Activated T-helper 1 cell treated with anti-CD3 and anti-CD28 coated beads, Interleukin-2, amount 50 U/mL, for 16 hours (primary cell): ENCODE data around the gene DCAF8.
"Not testable (repeated sequence)": the region's sequence is repeated elsewhere in the genome, so short reads cannot be mapped to it uniquely, and the experiment has no call there.

ENCODE experiments used
- DNase-seq, 2 donors: peaks; one replicate each; pipeline ENCODE4 v3.0.0-alpha.2; 2020; ENCODE audit warnings: low read depth in 1 of 2, low spot score in 1 of 2

Gene DCAF8

DNA sequence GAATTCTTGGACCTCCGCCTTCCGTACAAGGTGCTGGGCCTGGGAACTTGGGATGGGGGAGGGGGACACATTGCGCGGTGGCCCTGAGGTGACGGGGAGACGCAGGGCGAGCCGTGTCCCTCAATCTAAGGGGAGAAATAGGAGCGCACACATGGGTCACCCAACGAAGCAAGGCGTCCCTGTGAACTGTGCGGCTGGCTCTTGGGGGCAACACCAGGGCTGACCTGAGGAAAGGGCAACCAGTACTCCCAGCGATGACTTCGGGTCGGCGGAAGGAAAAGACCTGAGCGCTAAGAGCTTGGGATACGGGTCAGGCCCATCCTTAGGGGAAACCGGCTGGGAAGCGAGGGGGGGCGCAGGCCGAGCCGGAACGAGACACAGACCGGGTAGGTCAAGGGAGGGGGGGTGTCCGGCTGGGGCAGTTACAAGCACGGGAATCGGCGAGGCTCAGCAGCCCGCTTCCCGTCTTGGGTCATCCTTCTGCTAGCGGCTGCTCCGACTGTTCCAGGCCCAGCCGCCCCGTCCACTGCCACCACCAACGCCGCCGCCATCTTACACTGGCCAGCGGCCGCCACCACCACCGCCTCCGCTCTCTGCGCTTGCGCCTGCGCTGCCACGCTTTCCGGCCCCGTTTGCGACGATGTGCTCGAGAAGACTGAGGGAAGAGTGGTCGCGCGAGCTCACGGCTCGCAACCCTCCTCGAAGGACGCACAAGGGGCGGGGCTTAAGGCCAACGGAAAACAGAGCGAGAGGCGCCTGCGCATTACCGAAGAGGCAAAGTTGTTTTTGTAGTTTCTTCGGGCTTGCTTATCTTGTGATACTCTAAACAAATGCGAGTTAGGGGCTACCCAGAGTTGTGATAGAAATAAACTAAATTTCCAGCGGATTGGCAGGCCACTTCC lies at the start of gene DCAF8:
Gene DCAF8, minus strand, starts transcription at position 657 of the 902 bp plus-strand sequence. CDS start 18,541 bp downstream, outside the sequence.
- DNase-seq: peak; percentile 94 to 96

DNA sequence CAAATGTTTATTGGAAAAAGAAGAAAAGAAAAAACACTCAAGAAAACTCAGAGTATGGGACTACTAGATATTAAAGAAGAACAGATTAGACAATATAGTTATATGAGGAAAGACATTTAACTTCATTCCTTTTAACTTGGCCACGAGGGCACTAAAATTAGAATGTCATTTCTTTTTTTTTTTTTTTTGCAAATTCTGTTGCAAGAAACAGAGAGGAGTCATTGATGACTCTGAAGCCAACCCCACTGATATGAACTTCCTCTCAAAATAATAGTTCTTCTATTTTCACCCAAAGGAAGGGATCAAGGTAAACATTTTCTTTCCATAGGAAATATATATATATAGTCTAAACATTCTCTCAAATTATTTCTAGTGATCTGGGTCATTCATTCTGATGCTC lies 47.2 kb upstream of the DCAF8 start:
- no peak for DNase-seq

DNA sequence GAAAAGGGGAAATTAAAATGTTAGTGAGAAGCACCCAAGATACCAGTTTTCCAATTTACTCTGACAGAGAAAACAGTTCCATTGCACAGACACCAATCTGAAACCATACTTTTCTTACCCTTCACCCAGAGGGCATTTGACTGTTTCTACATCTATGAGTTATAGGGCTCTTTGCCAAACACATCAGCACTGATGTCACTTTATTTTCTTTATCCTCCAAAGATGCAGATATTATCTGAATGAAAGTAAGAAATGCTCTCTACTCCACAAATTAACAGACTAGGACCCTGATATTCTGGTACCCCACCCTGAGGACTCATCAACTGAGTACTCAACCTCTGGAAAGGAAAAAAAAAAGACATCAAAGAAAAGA lies 46.8 kb upstream of the DCAF8 start:
- DNase-seq: no peak

DNA sequence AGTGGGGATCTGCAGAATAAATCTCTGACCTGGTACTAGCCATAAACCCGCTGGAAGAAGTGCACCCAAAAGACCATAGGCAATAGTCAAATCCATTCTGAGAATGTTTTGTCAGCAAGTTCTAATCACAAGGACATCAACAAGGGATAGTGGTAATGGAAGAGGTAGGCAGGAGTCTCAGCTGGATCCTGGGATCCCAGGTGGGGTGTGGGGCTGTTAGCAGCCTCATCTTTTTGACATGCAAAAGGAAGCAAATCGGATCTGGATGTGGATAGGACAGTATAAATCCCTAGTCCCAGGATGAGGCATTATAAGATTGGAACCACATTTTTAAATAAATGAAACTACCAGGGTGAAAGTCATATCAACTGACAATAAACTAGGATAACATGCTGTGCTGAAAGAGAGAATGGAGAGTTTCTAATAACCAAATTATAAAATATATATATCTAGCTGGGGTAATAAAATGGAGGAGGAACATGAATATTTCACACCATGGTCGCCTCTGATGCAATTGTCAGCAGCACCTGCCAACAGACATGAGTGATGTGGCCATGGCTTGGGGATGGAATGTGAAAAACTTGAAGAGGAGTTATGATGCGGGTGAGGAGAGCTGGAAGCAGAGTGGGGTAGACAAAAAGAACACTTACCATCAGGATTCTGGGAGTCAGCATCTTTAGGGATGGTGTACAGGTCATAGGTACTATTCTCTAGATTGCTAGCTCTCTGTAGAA lies 46.3 kb upstream of the DCAF8 start:
- DNase-seq: no peak

DNA sequence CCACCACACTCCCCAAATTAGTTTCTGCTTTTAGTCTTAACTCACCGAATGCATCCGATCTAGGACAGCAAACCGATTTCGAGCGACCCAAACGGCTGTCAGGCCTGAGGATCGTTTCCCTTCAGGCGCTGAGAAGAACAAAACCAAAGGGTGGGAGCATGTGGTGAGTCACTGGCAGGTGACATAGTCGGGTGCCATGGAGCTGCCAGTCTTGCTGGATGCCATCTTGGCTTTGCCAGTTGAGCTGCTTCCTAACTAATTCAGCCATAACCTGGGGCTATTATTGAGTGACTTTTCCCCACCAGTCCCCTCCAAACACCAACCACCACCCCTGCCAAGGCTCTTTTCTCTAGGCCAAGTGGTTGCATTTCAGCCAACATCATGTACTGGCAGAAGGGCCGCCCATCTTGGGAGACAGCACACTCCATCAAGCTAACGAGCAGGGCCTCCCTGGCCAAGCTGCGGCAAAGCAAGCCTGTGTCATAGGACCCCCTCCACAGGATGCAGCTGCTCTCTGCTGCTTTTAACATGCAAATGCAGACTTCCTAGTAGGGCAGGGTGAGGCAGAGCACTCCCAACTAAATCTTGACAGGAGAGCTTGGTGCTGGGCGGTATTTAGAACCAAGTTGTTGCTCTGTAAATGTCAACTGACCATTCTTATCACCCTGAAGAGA lies 44.9 kb upstream of the DCAF8 start:
- no peak for DNase-seq

DNA sequence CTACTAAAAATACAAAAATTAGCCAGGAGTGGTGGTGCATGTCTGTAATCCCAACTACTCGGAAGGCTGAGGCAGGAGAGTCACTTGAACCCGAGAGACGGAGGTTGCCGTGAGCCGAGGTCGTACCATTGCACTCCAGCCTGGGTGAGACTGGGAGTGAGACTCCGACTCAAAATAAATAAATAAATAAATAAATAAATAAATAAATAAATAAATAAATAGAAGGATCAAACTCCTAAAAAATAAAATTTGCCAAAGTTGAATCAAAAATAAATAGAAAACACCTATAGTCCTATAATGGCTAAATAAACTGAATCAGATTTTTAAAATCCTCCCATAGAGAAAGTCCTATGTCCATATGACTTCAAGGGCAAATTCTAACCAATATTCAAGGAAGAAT lies 37.8 kb upstream of the DCAF8 start:
- no peak for DNase-seq

DNA sequence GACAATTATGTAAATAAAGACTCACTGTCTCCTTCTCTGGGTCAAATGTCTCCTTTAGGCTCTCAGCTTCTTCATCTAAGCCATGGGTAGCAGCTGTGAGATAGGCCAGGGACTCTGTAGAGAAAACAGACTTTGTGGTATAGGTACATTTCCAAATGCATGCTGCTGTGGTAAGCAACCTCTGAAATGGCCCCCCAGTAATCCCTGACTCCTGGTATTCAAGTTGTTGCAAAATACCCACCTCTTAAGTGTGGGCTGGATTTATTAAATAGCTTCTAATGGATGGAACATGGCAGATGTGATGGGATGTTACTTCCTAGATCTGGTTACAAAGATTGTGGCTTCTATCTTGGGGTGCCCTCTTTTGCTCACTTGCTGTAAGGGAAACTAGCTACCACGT lies 33.7 kb upstream of the DCAF8 start:
- no peak for DNase-seq

DNA sequence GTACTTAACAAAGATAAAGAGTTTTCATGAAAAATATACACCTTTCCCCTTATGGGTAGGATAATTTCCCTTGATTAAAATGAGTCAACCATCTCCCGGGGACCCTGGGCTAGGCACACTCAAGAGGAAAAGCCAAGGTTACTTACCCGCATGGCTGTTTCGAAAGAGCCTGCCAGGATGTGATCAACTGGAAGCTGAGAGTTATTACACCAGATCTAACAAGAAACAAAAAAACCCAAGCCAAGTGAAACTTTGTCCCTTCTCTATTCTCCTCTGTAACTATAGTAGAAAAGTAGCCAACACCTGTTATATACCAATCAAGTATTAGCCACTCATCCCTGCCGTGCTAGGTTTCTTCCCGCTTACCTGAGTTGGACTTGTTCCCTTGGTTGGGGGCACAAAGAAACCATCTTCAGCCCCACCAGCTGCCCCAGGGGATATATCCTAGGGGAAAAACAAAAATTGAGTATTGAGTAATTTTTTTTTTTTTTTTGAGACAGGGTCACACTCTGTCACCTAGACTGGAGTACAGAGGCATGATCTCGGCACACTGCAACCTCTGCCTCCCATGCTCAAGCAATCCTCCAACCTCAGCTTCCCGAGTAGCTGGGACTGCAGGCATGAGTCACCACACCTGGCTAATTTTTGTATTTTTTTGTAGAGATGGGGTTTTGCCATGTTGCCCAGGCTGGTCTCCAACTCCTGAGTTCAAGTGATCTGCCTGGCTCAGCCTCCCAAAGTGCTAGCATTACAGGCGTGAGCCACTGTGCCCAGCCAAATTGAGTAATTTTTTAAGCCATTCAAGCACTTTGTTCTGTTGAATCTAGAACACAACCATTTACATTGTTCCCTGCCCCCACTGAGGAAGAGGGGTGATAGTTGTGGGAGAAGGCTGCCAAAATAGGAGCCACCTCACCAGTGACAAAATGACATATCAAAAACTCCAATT lies 30.9 kb upstream of the DCAF8 start:
- no peak for DNase-seq

DNA sequence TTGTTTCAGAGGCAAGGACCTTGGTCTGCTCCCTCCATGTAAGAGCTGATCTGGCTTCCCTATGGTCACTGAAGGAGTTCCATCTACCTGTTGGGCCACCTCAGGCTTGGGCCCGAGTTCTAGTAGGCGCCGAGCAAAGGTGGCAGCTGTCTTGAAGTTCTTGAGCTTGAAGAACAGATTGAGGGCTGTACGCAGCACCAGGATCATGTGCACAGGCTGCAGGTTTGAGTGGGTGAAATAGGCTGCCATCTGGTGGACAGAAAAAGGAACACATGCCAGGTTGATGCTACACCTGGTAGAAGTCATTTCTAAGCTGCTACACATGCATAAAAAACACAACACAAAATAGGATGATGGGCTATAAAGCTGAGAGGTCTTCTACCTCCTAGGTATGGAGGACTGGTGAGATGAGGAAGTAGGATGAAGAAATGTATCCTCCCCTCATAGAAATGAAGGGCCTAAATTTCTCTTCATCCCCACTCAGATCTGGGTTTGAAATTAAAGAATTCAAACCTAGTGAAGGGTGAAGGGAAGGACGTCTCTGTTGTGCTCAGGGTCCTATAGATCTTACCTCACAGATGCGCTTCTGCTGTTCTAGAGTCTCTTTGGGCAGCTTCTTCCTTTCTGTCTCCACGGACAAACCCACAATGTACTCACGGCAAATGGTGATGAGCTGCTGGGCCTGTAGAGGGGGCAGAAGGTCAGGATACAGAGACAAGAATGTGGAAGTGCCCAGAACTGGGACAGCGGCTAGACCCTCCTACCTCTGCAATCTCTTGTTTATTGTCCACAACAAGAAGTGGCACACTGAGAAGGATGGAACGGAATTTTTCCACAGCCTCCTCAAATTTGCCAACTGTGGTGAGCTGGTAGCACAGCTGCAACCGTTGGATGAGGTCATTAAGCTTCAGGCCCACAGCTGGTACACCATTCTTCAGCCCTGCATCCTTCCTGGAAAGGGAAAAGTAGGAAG lies 29.2 kb upstream of the DCAF8 start:
- DNase-seq: peak; percentile 25 to 44

DNA sequence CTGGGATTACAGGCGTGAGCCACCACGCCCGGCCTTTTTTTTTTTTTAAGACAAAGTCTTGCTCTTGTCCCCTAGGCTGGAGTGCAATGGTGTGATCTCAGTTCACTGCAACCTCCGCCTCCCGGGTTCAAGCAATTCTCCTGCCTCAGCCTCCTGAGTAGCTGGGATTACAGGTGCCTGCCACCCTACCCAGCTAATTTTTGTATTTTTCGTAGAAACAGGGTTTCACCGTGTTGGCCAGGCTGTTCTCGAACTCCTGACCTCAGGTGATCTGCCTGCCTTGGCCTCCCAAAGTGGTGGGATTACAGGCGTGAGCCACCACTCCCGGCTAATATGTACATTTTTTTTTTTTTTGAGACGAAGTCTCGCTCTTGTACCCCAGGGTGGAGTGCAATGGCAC lies 25.4 kb upstream of the DCAF8 start:
- DNase-seq: not testable (repeated sequence)

DNA sequence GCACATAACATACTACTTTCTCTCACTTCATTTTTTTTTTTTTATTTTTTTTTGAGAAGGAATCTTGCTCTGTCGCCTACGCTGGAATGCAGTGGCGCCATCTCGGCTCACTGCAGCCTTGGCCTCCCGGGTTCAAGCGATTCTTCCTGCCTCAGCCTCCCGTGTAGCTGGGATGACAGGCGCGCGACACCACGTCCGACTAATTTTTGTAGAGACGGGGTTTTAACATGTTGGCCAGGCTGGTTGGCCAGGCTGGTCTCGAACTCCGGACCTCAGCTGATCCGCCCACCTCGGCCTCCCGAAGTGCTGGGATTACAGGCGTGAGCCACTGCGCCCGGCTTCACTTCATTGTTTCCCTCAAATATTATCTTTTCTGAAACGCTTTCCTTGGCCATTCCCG lies 23.2 kb upstream of the DCAF8 start:
- DNase-seq: no peak

DNA sequence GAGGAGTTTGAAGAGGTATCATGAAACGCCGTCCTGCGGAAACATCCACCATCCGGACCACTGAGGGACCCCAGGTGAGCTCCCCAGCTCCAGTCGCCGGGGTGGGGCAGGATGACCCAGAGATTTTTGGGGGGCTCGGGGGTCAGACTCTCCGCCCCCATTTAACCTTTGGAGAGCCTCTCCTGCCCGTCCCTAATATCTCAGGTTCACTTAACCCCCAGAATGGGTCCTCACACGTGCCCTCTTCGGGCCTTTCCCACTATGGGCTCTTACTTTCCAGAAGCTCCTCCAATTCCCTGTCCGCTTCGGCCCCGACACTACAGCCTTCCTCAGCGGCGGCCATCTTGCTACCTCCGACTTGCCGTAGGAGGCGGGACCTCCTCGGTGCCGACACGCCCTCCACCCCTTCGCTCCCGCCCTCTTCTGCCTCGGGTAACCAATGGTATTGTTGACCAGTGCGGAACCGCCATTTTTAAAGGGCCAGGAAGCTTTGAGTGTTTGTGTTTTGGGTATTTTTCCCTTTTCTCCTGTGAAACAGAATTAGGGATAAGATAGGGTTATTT lies 22.5 kb upstream of the DCAF8 start, which contains the start of gene PEX19:
Gene PEX19, minus strand, starts transcription at position 352 of the 563 bp plus-strand sequence. Its CDS starts 9 bp downstream, at position 343.
- peak; percentile 86 to 90 for DNase-seq

DNA sequence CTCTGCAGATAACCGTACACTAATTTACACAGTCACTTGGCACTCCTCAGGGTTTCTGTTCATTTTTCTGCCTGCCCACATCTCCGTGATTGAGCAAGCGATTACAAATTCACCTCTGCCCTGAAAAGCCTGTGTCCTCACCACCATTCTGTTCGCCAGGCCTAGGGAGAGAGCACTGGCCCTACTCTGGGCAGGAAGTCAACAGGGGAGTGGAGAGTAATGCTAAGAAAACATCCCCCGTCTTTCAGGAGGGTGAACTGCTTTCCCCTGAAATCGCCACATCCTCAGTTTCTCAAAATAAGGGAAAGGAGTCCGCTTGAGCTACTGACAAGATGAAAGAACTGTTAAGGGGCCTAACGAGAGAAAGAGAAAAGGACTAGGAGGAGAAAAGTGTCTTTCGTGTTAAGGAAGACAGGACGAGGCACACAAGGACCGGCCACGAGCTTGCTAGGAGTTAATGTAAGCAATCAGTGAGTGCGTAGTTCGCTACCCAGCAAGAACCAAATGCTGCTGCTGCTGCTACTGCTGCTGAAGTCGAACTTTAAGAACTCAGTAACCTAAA lies 22.0 kb upstream of the DCAF8 start:
- DNase-seq: no peak

DNA sequence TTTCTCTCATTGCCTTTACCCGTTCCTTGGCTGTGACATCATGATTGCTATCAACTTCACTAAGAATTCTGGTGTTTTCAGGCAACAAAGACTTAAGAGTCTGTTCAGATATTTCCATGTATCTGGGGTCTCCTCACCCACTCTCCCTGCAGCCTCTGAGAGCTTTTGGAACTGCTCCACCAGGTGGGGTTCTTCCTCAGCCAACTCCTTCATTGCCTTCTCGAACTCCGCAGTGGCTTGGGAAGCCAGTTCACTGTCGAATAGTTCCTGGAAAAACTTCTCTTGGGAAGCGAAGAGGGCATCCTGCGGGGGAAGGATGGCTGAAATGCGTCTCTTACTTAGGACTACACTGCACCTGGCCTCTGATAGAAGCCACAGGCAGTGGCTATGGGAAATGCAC lies 20.5 kb upstream of the DCAF8 start:
- no peak for DNase-seq

DNA sequence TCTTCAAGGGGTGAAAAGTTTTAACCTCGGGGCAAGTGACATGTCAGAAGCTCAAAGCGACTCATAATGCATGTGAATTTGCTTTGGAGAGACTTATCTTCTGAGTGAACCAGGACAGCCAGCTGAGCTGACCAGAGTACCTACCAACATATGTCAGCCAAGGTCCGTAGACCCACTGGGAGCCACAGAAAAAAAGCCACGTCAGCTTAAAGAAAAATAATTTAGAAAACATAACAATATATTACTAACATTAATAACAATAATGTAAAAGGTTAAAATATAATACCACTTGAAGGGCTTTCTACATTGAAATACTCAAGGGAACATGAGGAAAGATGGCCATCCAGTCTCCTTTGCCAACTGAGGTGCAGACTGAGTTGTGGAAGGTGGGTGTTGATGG lies 15.6 kb upstream of the DCAF8 start:
- no peak for DNase-seq

DNA sequence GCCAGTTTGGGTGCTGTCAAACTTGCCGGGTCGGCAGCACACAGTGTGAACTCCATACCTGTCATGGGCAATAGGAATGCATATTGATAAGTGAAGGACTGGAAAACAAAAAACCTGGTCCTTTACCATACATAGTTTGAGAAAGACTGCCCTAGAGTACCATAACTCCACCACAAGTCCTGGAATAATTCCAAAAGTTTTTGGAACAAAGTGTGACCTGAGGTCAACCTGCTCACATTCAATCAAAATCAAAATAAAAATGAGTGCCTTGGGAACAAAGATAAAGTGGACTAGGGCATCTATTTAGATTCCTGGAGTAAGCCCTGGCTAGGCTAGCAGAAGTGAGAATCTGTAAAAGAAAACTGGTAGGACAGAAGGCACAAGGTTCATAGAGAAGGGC lies 15.0 kb upstream of the DCAF8 start:
- DNase-seq: no peak

DNA sequence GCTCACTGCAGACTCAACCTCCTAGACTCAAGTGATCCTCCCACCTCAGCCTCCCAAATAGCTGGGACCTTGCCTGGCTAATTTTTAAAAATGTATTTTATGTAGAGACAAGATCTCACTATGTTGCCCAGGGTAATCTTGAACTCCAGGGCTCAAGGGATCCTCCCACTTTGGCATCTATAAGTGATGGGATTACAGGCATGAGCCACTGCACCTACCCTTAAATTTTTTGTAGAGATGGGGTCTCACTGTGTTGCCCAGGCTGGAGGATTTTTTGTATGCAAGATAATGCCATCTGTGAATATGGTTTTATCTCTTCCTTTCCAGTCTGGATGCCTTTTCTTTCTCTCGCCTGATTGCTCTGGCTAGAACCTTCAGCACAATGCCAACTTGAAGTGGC lies 8.7 kb upstream of the DCAF8 start:
- DNase-seq: no peak

DNA sequence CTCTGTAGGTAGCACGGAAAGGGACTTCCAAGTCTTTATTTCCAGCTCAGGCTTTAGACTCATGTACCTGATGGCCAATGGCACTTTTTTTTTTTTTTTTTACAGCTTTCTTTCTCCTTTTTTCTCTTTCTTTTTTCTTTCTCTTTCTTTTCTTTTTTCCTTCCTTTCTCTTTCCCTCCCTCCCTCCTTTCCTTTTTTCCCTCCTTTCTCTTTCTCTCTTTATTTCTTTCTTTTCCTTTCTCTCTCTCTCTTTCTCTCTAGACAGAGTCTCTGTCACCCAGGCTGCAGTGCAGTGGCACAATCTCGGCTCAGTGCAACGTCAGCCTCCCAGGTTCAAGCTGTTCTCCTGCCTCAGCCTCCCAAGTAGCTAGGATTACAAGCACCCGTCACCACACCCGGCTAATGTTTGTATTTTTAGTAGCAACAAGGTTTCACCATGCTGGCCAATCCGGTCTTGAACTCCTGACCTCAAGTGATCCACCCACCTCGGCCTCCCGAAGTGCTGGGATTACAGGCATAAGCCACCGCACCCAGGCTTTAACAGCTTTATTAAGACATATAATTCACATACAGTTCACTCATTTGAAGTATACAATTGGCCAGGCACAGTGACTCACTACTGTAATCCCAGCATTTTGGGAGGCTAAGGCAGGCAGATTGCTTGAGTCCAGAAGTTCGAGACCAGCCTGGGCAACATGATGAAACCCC lies 5.1 kb upstream of the DCAF8 start:
- no peak for DNase-seq
